ENCODE results near the gene AUTS2. TPM values are rescaled to one million over a fixed set of nuclear protein-coding genes. Genes with fewer than 3 reads are reported as not detected.

The AUTS2 gene
- total RNA-seq, 1 donor from 2014 or later = 94.1 TPM

- H3K36me3 Mint-ChIP-seq = no peaks in the 10 kb centered on the region
- H3K27ac Mint-ChIP-seq = no peak overlapping the region
- peaks cover 18% of the 10 kb centered on the region for H3K4me1 Mint-ChIP-seq (ENCODE audit: unreplicated experiment)
- H3K27me3 Mint-ChIP-seq = no peaks in the 10 kb centered on the region
- no peak overlapping the region for H3K4me3 Mint-ChIP-seq
- TF ChIP-seq CTCF (conservative IDR thresholded peaks at IDR 0.05) = no peak
- DNase-seq (ENCODE audit: extremely low spot score, unreplicated experiment) = no peak
- no peaks in the 10 kb centered on the region for H3K9me3 Mint-ChIP-seq
These were observed 353.2 kb downstream of the AUTS2 start for GRCh38 chr7:69951458-69951857.

- H3K4me3 Mint-ChIP-seq = no peak overlapping the region
- no peaks in the 10 kb centered on the region for H3K9me3 Mint-ChIP-seq
- H3K27ac Mint-ChIP-seq = peak overlapping the region; percentile 63
- DNase-seq (ENCODE audit: extremely low spot score, unreplicated experiment) = no peak
- H3K4me1 Mint-ChIP-seq (ENCODE audit: unreplicated experiment) = peaks cover 25% of the 10 kb centered on the region
- H3K36me3 Mint-ChIP-seq = no peaks in the 10 kb centered on the region
- H3K27me3 Mint-ChIP-seq = no peaks in the 10 kb centered on the region
- TF ChIP-seq CTCF (conservative IDR thresholded peaks at IDR 0.05) = no peak
These were observed 355.1 kb downstream of the AUTS2 start for GRCh38 chr7:69953136-69954067.

- Mint-ChIP-seq H3K27ac (no peak overlapping the region), H3K36me3 (no peaks in the 10 kb centered on the region), H3K27me3 (no peaks in the 10 kb centered on the region), H3K4me3 (no peak overlapping the region), H3K9me3 (no peaks in the 10 kb centered on the region), H3K4me1 (ENCODE audit: unreplicated experiment) (peaks cover 37% of the 10 kb centered on the region)
- TF ChIP-seq CTCF (conservative IDR thresholded peaks at IDR 0.05) = no peak
- no peak for DNase-seq (ENCODE audit: extremely low spot score, unreplicated experiment)
These were observed 358.3 kb downstream of the AUTS2 start for GRCh38 chr7:69956541-69956940.

- no peak overlapping the region for H3K4me3 Mint-ChIP-seq
- no peak for DNase-seq (ENCODE audit: extremely low spot score, unreplicated experiment)
- no peak overlapping the region for H3K27ac Mint-ChIP-seq
- no peaks in the 10 kb centered on the region for H3K27me3 Mint-ChIP-seq
- TF ChIP-seq CTCF (conservative IDR thresholded peaks at IDR 0.05) = no peak
- no peaks in the 10 kb centered on the region for H3K9me3 Mint-ChIP-seq
- H3K4me1 Mint-ChIP-seq (ENCODE audit: unreplicated experiment) = peaks cover 44% of the 10 kb centered on the region
- no peaks in the 10 kb centered on the region for H3K36me3 Mint-ChIP-seq
These were observed 359.4 kb downstream of the AUTS2 start for GRCh38 chr7:69957661-69958060.

GRCh38 chr7:69959789-69960499 lies 361.7 kb downstream of the AUTS2 start:
- Mint-ChIP-seq H3K36me3 (no peaks in the 10 kb centered on the region), H3K4me3 (no peak overlapping the region), H3K27ac (no peak overlapping the region), H3K9me3 (no peaks in the 10 kb centered on the region), H3K4me1 (ENCODE audit: unreplicated experiment) (peaks cover 38% of the 10 kb centered on the region), H3K27me3 (no peaks in the 10 kb centered on the region)
- no peak for DNase-seq (ENCODE audit: extremely low spot score, unreplicated experiment)
- no peak for TF ChIP-seq CTCF (conservative IDR thresholded peaks at IDR 0.05)
